ENCODE measurements around the gene TEX51. TPM values are rescaled to one million over a fixed set of nuclear protein-coding genes. Genes with fewer than 3 reads are reported as not detected.

The TEX51 gene
- total RNA-seq, 1 donor = not detected

- TF ChIP-seq, protein P1, sequence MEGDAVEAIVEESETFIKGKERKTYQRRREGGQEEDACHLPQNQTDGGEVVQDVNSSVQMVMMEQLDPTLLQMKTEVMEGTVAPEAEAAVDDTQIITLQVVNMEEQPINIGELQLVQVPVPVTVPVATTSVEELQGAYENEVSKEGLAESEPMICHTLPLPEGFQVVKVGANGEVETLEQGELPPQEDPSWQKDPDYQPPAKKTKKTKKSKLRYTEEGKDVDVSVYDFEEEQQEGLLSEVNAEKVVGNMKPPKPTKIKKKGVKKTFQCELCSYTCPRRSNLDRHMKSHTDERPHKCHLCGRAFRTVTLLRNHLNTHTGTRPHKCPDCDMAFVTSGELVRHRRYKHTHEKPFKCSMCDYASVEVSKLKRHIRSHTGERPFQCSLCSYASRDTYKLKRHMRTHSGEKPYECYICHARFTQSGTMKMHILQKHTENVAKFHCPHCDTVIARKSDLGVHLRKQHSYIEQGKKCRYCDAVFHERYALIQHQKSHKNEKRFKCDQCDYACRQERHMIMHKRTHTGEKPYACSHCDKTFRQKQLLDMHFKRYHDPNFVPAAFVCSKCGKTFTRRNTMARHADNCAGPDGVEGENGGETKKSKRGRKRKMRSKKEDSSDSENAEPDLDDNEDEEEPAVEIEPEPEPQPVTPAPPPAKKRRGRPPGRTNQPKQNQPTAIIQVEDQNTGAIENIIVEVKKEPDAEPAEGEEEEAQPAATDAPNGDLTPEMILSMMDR (IDR thresholded peaks at IDR 0.05; ENCODE audit: insufficient read depth, low read length) = no peak
- no peak overlapping the region for H3K4me3 ChIP-seq (ENCODE audit: low read depth, low read length)
- no peak for DNase-seq (ENCODE audit: low read depth)
These were observed 43.1 kb upstream of the TEX51 start for GRCh38 chr2:126855606-126856005.

DNA sequence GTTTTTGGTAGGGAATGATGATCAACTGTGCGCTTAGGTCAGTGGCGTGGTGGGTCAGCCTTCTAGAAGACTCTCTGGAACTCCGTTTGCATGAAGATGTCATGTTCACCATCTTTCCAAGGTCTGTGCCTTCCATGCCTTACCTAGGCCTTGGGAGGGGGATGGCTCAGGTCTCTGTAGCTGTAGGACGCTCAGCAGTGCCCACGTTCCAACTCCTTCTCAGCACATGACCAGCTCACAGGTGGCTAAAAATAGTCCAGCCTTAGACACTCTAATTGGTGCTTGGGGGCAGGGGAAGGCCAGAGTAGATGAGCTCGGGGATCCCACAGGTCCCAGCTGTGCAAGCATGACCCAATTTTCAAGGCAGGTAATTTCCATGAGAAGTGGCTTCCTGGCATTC is 42.3 kb upstream of the TEX51 start:
- TF ChIP-seq, protein P1 (IDR thresholded peaks at IDR 0.05; ENCODE audit: insufficient read depth, low read length) = no peak
- no peak for DNase-seq (ENCODE audit: low read depth)
- H3K4me3 ChIP-seq (ENCODE audit: low read depth, low read length) = no peak overlapping the region

DNA sequence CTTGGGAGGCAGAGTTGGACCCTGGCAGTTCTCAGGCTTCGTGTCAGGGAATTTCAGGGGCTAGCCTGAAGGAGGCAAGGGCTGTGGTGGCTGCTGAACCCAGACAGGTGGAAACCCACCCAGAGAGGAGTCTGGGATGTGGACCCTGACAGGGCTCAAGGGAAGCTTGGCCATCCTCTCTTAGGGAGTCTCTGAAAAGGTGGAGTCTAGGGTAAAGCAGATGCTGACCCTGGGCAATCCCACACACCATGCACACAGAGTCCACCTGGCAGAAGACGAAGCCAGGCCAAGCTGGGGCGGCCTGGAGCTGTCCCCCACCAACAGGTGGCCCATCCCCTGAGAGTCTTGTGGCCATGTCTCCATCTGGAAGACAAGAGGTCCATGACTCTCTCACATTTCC is 41.2 kb upstream of the TEX51 start:
- H3K4me3 ChIP-seq (ENCODE audit: low read depth, low read length) = no peak overlapping the region
- DNase-seq (ENCODE audit: low read depth) = no peak
- TF ChIP-seq, protein P1 (IDR thresholded peaks at IDR 0.05; ENCODE audit: insufficient read depth, low read length) = no peak

DNA sequence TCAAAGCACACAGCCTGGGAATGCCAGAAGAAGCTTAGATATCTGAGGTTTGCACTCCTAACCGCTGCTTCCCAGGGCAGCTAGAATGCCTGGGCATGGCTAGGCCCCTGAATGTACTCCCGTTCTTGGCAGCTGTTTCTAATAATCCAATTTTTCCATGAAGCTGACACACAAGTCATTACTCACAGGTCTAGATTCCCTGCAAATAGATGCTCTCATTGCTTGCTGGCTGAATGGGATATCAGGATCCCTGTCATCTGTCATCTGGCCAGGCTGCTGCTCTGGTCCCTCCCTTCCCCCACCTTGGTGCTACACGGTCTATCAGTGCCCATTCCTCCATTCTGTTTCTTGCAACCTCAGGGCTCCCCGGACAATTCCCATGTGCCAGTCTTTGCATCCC is 40.7 kb upstream of the TEX51 start:
- TF ChIP-seq, protein P1 (IDR thresholded peaks at IDR 0.05; ENCODE audit: insufficient read depth, low read length) = no peak
- no peak for DNase-seq (ENCODE audit: low read depth)
- H3K4me3 ChIP-seq (ENCODE audit: low read depth, low read length) = no peak overlapping the region

DNA sequence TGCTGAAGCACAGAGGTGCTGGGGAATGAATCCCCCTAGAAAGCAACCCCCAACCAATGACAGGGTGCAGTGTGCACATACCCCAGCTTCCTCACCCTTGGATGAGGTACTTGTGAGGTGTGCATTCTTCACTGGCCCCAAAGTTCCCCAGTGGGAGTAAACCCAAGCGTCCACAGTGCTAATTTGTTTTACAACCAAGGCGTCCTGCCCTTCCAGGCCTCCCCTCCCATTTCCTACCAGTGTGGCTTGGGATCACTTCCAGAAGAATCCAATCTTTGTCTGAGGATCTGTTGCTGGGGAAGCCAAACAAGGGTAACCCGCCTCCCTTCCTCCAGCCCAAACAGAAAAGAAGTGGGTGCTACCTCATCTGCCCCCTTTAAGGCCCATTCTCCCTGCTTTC is 40.3 kb upstream of the TEX51 start:
- TF ChIP-seq, protein P1 (IDR thresholded peaks at IDR 0.05; ENCODE audit: insufficient read depth, low read length) = no peak
- no peak overlapping the region for H3K4me3 ChIP-seq (ENCODE audit: low read depth, low read length)
- DNase-seq (ENCODE audit: low read depth) = no peak

DNA sequence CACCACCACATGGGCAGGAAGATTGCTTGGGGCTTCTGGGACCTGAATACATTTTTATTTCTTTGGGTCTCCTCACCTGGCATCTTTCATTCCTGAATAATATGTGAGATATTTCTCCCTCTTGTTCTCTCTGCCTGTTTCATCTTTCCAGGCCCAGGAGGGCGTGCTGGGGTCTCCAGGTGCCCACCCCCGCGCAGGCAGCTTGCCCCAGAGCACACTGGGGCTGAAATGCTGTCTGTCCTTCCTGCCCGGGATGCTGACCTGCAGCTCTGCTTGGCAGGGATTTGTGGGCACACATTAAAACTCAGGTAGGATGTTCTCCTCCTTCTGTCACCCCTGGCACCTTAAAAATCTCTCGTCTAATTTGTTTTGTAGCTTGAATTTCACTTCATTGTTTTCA is 39.7 kb upstream of the TEX51 start:
- TF ChIP-seq, protein P1 (IDR thresholded peaks at IDR 0.05; ENCODE audit: insufficient read depth, low read length) = no peak
- no peak for DNase-seq (ENCODE audit: low read depth)
- no peak overlapping the region for H3K4me3 ChIP-seq (ENCODE audit: low read depth, low read length)

DNA sequence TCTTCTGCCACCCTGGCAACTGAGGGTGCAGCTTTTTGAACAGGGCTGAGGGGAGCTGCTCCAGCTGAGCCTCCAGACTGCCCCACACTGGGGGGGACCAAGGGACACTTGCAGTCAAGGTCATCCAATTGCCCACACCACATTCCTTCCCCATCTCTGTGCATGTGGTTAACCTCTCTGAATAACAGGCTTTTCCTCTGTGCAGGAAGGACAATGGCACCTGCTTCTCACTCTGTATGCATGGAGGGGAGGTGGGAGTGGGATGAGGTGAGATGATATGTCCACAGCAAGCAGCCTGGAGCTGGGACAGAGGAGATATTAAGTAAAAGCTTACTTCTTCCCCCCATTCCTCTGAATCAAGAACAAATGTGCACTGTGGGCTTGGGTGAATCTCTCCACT is 39.1 kb upstream of the TEX51 start:
- H3K4me3 ChIP-seq (ENCODE audit: low read depth, low read length) = no peak overlapping the region
- DNase-seq (ENCODE audit: low read depth) = no peak
- TF ChIP-seq, protein P1 (IDR thresholded peaks at IDR 0.05; ENCODE audit: insufficient read depth, low read length) = no peak

Data from fibroblast of the aortic adventitia (primary cell).